ENCODE data around the gene TOM1L2.

Gene TOM1L2

GRCh38 chr17:17827826-17828621, 144.2 kb downstream of the TOM1L2 start:
- DNase-seq, result no peak

DNA sequence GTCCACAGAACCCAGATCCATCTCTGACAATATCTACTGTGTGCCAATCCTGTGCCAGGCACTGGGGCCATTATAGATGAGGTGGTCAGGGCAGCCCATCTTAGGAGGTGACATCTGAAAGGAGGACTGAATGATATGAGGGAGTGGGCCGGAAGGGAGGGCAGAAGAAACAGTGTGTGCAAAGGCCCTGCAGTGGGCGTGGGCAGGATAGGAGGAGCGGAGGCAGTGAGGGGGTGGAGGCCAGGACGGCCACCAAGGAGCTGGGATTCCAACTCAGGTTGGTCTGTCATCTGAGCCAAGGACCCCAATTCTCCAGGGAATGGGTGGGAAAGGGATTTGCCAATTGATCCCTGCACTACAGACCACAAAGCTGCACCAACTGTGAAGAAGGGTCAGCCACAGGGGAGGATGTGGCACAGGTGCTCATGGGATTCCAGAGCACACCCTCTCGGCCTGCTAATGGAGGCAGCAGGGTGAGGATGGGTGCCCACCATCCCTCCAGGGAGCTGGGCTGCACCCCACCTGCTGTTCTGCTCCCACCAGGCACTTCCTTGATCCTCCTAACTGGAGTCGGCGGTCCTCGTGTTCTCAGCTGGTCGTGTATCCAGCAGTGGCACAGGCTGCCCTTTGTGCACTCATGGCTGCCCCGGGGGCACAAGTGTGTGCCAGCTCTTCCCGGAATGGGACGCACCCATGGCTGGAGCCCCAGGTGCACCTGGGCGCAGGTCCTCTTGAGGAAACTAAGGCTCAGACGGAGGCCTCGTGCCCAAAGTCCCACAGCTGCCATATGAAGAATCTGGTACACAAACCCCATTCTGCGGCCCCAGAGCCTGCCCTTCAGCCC, 145.0 kb downstream of the TOM1L2 start:
- no peak for DNase-seq

GRCh38 chr17:17826342-17826713, 145.9 kb downstream of the TOM1L2 start:
- DNase-seq, result no peak

GRCh38 chr17:17824783-17825614, 147.2 kb downstream of the TOM1L2 start:
- no peak for DNase-seq

DNA sequence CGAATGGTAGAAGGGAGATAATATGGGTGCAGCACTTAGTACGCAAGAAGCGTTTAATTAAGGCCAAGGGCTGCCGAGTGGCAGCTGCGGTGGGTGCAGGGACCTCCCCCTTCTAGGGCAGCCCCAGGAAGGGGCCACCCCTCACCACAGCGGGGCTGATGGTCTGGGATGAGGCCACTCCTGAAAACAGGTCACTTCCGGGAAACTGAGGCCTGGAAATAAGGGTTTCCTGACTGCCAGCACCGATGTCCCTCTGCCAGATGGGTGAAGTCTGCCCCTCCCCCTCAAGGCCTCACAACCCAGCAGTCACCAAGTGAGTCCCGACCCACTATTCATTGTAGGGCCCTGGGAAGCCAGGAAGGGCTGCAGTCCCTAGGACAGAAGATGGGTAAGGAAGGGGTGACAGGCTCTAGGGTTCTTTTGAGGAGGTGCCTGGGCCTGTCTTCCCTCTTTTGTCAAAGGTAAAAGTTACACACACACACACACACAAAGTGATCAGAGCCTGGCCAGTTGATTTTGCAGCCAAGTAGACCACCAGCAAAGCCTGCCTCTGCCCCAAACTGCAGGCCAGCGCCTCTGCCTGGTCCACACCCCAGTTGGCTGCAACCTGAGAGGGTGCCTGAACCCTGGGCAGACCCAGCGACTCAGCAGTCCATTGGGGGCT, 147.9 kb downstream of the TOM1L2 start:
- DNase-seq, result no peak

DNA sequence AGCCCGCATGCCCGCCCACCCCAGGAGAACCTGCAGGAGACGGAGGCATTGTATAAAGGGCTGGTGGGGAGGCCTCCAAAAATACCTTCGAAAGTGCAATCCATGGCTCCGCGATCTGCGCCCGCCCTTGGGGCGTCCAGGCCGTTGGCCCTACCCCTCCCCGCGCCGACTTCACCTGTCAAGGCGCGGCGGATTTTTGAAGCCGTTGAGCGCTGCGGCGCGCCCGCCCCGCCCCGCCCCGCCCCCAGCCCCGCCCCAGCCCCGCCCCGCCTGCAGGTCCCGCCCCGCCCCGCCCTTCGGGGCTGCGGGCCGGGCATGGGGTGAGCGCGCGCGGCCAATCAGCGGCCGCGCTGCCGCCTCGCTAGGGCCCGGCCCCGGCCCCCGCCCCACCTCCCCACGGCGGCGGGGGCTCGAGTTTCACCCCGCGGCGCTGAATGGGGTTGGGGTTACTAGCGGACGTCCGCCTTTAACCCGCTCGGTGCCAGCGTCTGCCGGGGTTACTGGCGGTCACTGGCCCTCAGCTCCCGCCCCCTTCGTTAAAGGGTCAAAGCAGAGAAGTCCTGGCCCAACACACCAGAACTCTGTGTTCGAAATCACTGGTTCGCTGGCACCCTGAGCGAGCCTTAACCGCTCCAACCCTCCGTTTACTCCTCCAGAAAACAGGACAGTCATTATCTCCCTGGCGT, 148.6 kb downstream of the TOM1L2 start:
- DNase-seq, result peak; percentile 88

DNA sequence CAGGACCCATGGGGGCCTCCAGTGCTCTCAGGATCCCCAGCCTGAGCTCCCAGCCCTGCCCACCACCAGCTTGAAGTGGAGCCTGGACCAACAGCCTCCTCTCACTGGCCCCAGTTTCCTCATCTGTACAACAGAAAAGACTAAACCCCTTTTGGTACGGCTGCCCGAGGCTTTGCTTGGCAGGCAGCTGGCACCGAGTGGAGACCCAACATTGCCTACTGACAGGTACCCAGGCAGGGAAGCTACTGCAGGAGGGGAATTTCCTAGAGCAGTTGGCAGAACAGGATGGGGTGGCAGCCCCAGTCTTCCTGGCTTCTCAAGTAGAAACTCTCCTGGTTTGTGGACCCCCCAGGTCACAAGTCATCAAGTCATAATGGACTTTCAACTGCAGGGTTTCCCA, 149.6 kb downstream of the TOM1L2 start:
- no peak for DNase-seq

- no peak for DNase-seq
Observed at GRCh38 chr17:17822189-17822588, 150.0 kb downstream of the TOM1L2 start.

DNA sequence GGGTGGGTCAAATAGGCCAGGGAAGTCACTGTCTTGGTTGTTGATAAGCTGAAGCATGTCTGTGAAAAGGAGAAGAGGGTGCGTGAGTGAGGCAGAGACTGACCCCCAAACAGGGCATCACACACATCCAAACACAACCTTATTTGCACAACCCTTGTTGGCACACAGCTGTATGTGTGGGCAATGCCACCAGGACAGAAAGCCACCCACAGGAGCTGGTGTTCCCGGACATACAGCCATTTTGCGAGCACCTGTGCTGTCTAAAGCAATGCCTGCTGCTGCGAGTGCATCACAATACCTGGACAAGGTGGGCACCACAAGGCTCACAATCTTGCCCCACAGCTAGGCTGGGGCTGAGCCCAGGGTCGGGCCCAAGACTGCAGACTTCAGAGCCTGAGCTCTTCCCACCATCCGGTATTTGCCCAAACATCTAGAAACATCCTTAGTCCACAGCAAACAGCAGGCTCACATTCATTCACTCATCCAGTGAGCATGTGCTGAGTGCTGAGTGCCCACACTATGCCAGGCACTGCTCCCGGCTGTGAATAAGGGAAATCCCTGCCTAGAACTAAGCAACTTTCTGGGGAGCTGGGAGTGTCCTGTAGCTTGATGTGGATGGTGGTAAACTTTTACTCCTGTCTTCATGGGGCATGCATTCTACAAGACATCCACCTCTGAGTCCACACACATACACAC, 151.6 kb downstream of the TOM1L2 start:
- no peak for DNase-seq

DNA sequence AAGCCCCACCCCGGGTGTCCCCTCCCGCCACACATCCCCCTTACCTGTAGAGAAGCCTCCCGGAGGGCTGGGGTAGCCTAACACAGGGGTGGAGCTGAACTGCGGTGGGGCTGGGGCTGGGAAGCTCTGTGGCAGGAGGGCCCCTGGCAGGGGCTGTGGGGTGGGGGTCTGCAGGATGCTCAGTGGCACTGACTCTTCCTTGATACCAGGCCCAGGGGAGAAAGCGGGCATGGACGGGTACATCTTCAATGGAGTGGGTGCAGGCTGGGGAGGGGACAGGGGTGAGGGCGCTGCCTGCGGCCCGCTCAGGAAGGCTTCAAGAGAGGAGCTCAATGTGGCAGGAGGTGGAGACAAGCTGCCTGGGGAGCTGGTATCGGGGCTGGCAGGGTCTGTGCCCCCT, 152.2 kb downstream of the TOM1L2 start:
- no peak for DNase-seq

DNA sequence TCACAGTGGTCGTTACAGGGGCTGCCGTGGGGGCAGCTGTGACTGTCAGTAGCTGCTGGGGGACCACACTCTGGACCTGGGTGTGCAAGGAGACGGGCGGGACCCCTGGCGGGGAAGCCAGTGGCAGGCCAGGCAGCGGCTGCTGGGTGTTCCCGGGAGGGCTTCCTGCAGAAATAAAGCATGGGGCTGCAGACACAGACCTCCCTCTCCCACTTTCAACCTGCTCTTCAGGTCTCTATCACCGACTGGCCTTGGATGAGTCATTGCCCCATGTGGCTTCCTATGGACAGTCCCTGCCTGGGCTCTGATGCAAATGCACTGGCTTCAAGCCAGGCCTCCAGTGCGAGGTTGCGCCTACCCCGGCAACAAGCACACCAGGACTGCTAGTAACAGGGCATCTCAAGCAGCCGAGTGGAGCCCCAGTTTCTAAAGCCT, 152.6 kb downstream of the TOM1L2 start:
- peak; percentile 62 for DNase-seq

DNA sequence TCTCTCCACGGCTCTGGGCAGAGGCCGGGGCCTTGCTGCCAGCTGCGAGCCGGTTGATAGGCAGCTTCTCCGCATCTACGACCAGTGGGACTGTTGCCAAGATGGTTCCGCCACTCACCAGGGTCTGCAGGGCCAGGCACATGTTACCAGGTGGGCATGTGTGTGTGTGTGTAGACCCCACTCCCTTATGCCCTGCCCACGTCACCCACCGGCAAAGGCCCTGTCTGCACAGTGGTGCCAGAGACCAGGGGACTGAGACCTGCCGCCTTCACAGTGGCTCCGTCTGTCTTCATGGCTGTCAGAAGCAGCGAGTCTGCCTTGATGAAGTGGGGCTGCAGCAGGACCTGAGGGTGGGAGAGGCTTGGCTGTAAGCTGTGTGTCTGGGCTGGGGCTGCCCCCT, 153.1 kb downstream of the TOM1L2 start:
- no peak for DNase-seq

DNA sequence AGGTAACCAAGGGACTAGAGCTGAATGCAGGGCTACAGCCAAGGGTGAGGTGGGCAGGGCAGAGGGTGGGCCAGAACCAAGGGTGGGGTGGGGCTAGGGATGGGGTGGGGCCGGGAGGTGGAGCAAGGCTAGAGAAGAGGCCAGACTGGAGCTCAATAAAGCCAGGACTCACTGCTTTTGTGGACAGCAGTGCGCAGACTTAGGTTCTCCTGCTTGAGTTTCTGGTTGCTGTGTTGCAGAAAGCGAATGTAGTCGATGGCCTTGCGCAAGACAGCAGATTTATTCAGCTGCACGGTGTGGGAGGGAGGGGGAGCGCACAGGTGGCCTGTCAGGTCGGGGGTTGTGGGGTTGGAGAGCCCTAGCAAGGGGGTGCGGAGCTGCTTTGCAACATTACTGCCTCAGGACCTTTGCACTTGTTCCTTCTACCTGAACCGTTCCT, 154.1 kb downstream of the TOM1L2 start:
- no peak for DNase-seq

GRCh38 chr17:17817552-17817947, 154.7 kb downstream of the TOM1L2 start:
- no peak for DNase-seq

- DNase-seq, result no peak
Observed at GRCh38 chr17:17816831-17817551, 155.2 kb downstream of the TOM1L2 start.

DNA sequence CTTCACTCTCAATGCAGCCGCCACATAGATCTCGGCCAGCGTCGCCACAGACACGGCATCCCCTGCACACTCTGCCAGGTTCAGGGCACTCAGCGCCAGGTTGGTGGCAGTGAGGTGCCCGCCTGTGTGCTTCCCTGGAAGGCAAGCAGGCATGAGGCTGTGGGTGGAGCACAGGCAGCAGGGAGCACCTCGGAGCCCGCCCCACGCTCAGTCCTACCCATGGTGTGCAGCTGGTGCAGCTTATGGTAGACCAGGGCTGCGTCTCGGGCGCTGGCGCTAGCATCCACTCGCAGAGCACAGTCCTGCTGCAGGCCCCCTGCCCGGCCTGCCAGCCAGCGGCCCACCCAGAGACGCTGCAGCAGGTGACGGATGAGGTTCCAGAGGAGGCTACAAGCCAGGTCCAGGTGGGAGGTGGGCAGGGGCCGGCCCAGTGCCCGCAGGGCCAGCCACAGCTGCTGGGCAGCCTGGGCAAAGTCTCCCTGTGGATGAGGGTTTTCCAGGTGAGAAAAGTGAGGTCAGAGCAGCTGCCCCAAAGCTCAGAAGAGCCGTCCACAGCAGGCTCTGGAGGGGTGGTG, 155.9 kb downstream of the TOM1L2 start:
- DNase-seq, result no peak

DNA sequence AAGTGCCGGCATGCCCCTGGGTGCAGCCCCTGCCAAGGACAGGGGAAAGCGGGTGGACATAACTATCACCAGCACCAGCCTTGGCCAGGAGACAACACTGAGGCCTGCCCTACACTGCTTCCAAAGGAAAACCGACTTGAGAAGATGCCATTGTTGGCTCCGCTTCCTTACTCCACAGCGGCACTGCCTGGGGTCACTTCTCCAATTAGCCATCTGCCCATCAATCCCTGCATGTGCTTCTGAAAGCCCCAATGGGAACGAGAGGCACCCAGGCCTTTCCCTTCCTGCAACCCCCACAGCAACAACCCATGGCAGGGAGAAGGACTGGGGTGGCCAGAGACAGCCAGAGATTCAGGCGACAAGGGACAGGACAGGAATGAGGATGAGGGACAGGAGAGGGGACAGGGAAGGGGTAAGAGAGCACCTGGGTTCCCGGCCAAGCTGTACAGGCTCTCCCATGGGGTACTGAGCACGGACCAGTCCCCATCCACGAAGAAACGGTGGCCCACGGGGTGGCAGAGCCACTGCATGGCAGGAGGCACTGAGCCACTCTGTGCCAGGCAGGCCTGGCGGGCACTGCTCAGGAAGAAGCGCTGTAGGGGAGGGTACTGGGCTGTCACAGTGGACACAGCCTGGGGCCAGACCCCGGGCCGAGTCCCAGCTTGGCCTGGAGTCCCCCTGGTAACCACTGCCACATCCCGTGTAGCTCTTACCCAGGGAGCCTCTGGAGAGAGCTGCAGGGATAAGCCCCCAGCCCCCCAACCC, 156.6 kb downstream of the TOM1L2 start:
- no peak for DNase-seq

- DNase-seq, result no peak
Observed at GRCh38 chr17:17815062-17815406, 157.2 kb downstream of the TOM1L2 start.
